HG03135 (cell line): ENCODE results near the gene TIGD2.

ENCODE experiments used
- ATAC-seq: cut with Tn5 transposase; IDR thresholded peaks from one replicate; pipeline ENCODE4 v1.9.1; 2021; ENCODE audit warnings: mild to moderate bottlenecking, moderate library complexity; ENCODE audit not compliant: unreplicated experiment

Gene TIGD2

GRCh38 chr4:89110986-89111832 is at the start of gene TIGD2:
Gene TIGD2 (plus strand): TSS chr4:89111533. CDS start chr4:89112975, 1,442 bp downstream.
- ATAC-seq, result peak; percentile 92

- ATAC-seq, result no peak
These were observed 46.5 kb upstream of the TIGD2 start for GRCh38 chr4:89064848-89065247.

GRCh38 chr4:89067417-89067816 is 43.9 kb upstream of the TIGD2 start:
- ATAC-seq, result no peak

- peak; percentile 72 for ATAC-seq
These were observed 41.9 kb upstream of the TIGD2 start for GRCh38 chr4:89069481-89069880.

GRCh38 chr4:89070041-89070440 is 41.3 kb upstream of the TIGD2 start:
- ATAC-seq, result peak; percentile 45

GRCh38 chr4:89071311-89071710 is 40.0 kb upstream of the TIGD2 start:
- no peak for ATAC-seq

GRCh38 chr4:89072921-89073320 is 38.4 kb upstream of the TIGD2 start:
- ATAC-seq, result no peak

GRCh38 chr4:89077761-89078160 is 33.6 kb upstream of the TIGD2 start:
- no peak for ATAC-seq

- ATAC-seq, result no peak
These were observed 33.0 kb upstream of the TIGD2 start for GRCh38 chr4:89078300-89078699.

GRCh38 chr4:89099034-89099433 is 12.3 kb upstream of the TIGD2 start:
- no peak for ATAC-seq

- no peak for ATAC-seq
These were observed 11.9 kb upstream of the TIGD2 start for GRCh38 chr4:89099471-89099870.

- ATAC-seq, result no peak
These were observed 10.5 kb upstream of the TIGD2 start for GRCh38 chr4:89100853-89101252.

GRCh38 chr4:89101256-89102161 is 9.8 kb upstream of the TIGD2 start:
- ATAC-seq, result peak; percentile 89

- ATAC-seq, result no peak
These were observed 5.6 kb upstream of the TIGD2 start for GRCh38 chr4:89105726-89106125.

GRCh38 chr4:89108091-89108490 is 3.2 kb upstream of the TIGD2 start:
- no peak for ATAC-seq

GRCh38 chr4:89109841-89110540 is 1.3 kb upstream of the TIGD2 start:
- no peak for ATAC-seq

- ATAC-seq, result no peak
These were observed 770 bp upstream of the TIGD2 start for GRCh38 chr4:89110541-89110985.

- ATAC-seq, result no peak
These were observed 665 bp downstream of the TIGD2 start for GRCh38 chr4:89111833-89112563.

- ATAC-seq, result no peak
These were observed 2.1 kb downstream of the TIGD2 start for GRCh38 chr4:89113415-89113814.

GRCh38 chr4:89114100-89114499 is 2.8 kb downstream of the TIGD2 start:
- ATAC-seq, result no peak
